Hematopoietic multipotent progenitor cell treated with erythropoietin and hydrocortisone succinate and interleukin-3 and kit ligand, for 4 days (in vitro differentiated cells): ENCODE measurements around the gene ZNF213.
"Not testable (repeated sequence)": the region's sequence is repeated elsewhere in the genome, so short reads cannot be mapped to it uniquely, and the experiment has no call there.

Experiments
- DNase-seq: peaks from one replicate; pipeline ENCODE4 v3.0.0-alpha.2; 2015

ZNF213 gene

GRCh38 chr16:3129137-3130131, 5.4 kb upstream of the ZNF213 start:
- DNase-seq = peak; percentile 95

GRCh38 chr16:3131755-3132377, 3.0 kb upstream of the ZNF213 start:
- peak; percentile 79 for DNase-seq

GRCh38 chr16:3133844-3134243, 985 bp upstream of the ZNF213 start:
- DNase-seq = peak; percentile 28

GRCh38 chr16:3135126-3135715, 392 bp downstream of the ZNF213 start:
- DNase-seq = peak; percentile 24

- DNase-seq = no peak
Observed at GRCh38 chr16:3137267-3137666, 2.4 kb downstream of the ZNF213 start.

GRCh38 chr16:3138342-3138741, 3.5 kb downstream of the ZNF213 start:
- no peak for DNase-seq

- DNase-seq = no peak
Observed at GRCh38 chr16:3138823-3139426, 4.1 kb downstream of the ZNF213 start.

- not testable (repeated sequence) for DNase-seq
Observed at GRCh38 chr16:3139561-3139960, 4.7 kb downstream of the ZNF213 start.

- DNase-seq = no peak
Observed at GRCh38 chr16:3140603-3141427, 6.0 kb downstream of the ZNF213 start.

- no peak for DNase-seq
Observed at GRCh38 chr16:3141781-3142311, 7.0 kb downstream of the ZNF213 start.

- no peak for DNase-seq
Observed at GRCh38 chr16:3142327-3142726, 7.5 kb downstream of the ZNF213 start.

- DNase-seq = no peak
Observed at GRCh38 chr16:3142770-3143169, 7.9 kb downstream of the ZNF213 start.

- DNase-seq = no peak
Observed at GRCh38 chr16:3143189-3143588, 8.4 kb downstream of the ZNF213 start.

GRCh38 chr16:3143598-3144320, 8.9 kb downstream of the ZNF213 start:
- DNase-seq = no peak

- no peak for DNase-seq
Observed at GRCh38 chr16:3144321-3144983, 9.6 kb downstream of the ZNF213 start.

GRCh38 chr16:3145151-3145550, 10.3 kb downstream of the ZNF213 start:
- no peak for DNase-seq

GRCh38 chr16:3145660-3146059, 10.8 kb downstream of the ZNF213 start:
- DNase-seq = no peak

- no peak for DNase-seq
Observed at GRCh38 chr16:3147046-3147756, 12.4 kb downstream of the ZNF213 start.

- DNase-seq = no peak
Observed at GRCh38 chr16:3147757-3148104, 12.9 kb downstream of the ZNF213 start.
